WTC11 (cell line): Measurements from ENCODE around the gene ID2. TPM values are rescaled to one million over a fixed set of nuclear protein-coding genes. Genes with fewer than 3 reads are reported as not detected.

Source experiments
- ATAC-seq: fragments of 200-7000 bp; cut with Tn5 transposase; 2 replicates; pipeline ENCODE4 v1.10.0; 2021; ENCODE audit warnings: mild to moderate bottlenecking, moderate library complexity
- CTCF ChIA-PET: fragments of 300-600 bp; sonication (Branson Sonifier 250); formaldehyde crosslinking; loops from one replicate; lab custom pipeline; 2021; ENCODE audit warnings: antibody characterized with exemption; lab: Charles Lee
- POLR2A ChIA-PET: fragments of 350-600 bp; sonication (Branson Sonifier 250); formaldehyde crosslinking; loops from one replicate; lab custom pipeline; 2021; ENCODE audit warnings: antibody characterized with exemption; lab: Charles Lee
- DNase-seq: peaks from one replicate; pipeline ENCODE4 v3.0.0; 2021; ENCODE audit warnings: low spot score
- H3K27ac Mint-ChIP-seq: 2 replicates; pipeline ENCODE4 v1.8.0; 2021; ENCODE audit warnings: mixed read lengths
- H3K27me3 Mint-ChIP-seq: 2 replicates; pipeline ENCODE4 v1.8.0; 2021; ENCODE audit warnings: low read depth, mild to moderate bottlenecking, moderate library complexity, mixed read lengths
- H3K36me3 Mint-ChIP-seq: 2 replicates; pipeline ENCODE4 v1.8.0; 2021; ENCODE audit warnings: mixed read lengths
- H3K4me1 Mint-ChIP-seq: 2 replicates; pipeline ENCODE4 v1.8.0; 2022; ENCODE audit warnings: mixed read lengths
- H3K4me3 Mint-ChIP-seq: 2 replicates; pipeline ENCODE4 v1.8.0; 2021; ENCODE audit warnings: mild to moderate bottlenecking, moderate library complexity, mixed read lengths
- H3K9me3 Mint-ChIP-seq: 2 replicates; pipeline ENCODE4 v1.8.0; 2021; ENCODE audit warnings: mixed read lengths
- CBFB ChIP-seq: sonication (generic); formaldehyde crosslinking; IDR thresholded peaks from 2 replicates; pipeline ENCODE4 v1.8.1; 2022; ENCODE audit warnings: mild to moderate bottlenecking, low read depth, missing genetic modification reagents
- CREB1 ChIP-seq: sonication (generic); formaldehyde crosslinking; IDR thresholded peaks from 2 replicates; pipeline ENCODE4 v1.8.0; 2023; ENCODE audit warnings: mild to moderate bottlenecking, missing genetic modification reagents
- EMX1 ChIP-seq: fragments of 250-450 bp; sonication (Bioruptor Pico); IDR thresholded peaks from 2 replicates; pipeline ENCODE4 v1.8.0; 2021; ENCODE audit warnings: mild to moderate bottlenecking
- ETV6 ChIP-seq: sonication (generic); formaldehyde crosslinking; IDR thresholded peaks from 2 replicates; pipeline ENCODE4 v1.8.1; 2022; ENCODE audit warnings: mild to moderate bottlenecking, missing genetic modification reagents
- FOXK1 ChIP-seq: sonication (generic); formaldehyde crosslinking; IDR thresholded peaks from 2 replicates; pipeline ENCODE4 v1.8.0; 2022; ENCODE audit warnings: mild to moderate bottlenecking, moderate library complexity, missing genetic modification reagents
- GABPB1 ChIP-seq: sonication (generic); formaldehyde crosslinking; IDR thresholded peaks from 2 replicates; pipeline ENCODE4 v1.8.1; 2023; ENCODE audit warnings: mild to moderate bottlenecking, missing genetic modification reagents
- JAZF1 ChIP-seq: fragments of 250-450 bp; sonication (Bioruptor Pico); IDR thresholded peaks from 2 replicates; pipeline ENCODE4 v1.9.0; 2021; ENCODE audit warnings: moderate library complexity, mild to moderate bottlenecking, inconsistent platforms
- NR2C2 ChIP-seq: sonication (generic); formaldehyde crosslinking; IDR thresholded peaks from 2 replicates; pipeline ENCODE4 v1.8.0; 2022; ENCODE audit warnings: mild to moderate bottlenecking, missing genetic modification reagents
- SMAD3 ChIP-seq: sonication (generic); formaldehyde crosslinking; IDR thresholded peaks from 2 replicates; pipeline ENCODE4 v1.8.0; 2022; ENCODE audit warnings: missing genetic modification reagents, mild to moderate bottlenecking, borderline replicate concordance
- SOX15 ChIP-seq: fragments of 250-450 bp; sonication (Bioruptor Pico); IDR thresholded peaks from 2 replicates; pipeline ENCODE4 v1.9.0; 2021; ENCODE audit warnings: mild to moderate bottlenecking
- TCF7 ChIP-seq: sonication (generic); formaldehyde crosslinking; IDR thresholded peaks from 2 replicates; pipeline ENCODE4 v1.8.0; 2022; ENCODE audit warnings: mild to moderate bottlenecking, low read depth, missing genetic modification reagents, moderate library complexity
- ZBTB21 ChIP-seq: sonication (generic); formaldehyde crosslinking; IDR thresholded peaks from 2 replicates; pipeline ENCODE4 v1.8.1; 2023; ENCODE audit warnings: mild to moderate bottlenecking, missing genetic modification reagents, borderline replicate concordance
- ZNF138 ChIP-seq: sonication (generic); formaldehyde crosslinking; conservative IDR thresholded peaks from 2 replicates; pipeline ENCODE4 v1.8.1; 2022; ENCODE audit warnings: mild to moderate bottlenecking, moderate library complexity, missing genetic modification reagents
- ZNF219 ChIP-seq: sonication (generic); formaldehyde crosslinking; IDR thresholded peaks from 2 replicates; pipeline ENCODE4 v1.8.0; 2023; ENCODE audit warnings: missing genetic modification reagents, mild to moderate bottlenecking, borderline replicate concordance
- total RNA-seq: library from RNA; stranded (reverse); gene quantifications from 3 replicates; pipeline ENCODE4 v1.2.3, GENCODE V29; 2021
- TF ChIP-seq, protein P1 (sequence below): sonication (generic); formaldehyde crosslinking; IDR thresholded peaks from 2 replicates; pipeline ENCODE4 v1.8.0; 2022; ENCODE audit warnings: missing genetic modification reagents
- TF ChIP-seq, protein P2 (sequence below): fragments of 250-450 bp; sonication (Bioruptor Pico); IDR thresholded peaks from 2 replicates; pipeline ENCODE4 v1.9.0; 2021; ENCODE audit warnings: moderate library complexity, mild to moderate bottlenecking, inconsistent platforms, borderline replicate concordance
- TF ChIP-seq, protein P3 (sequence below): fragments of 200-600 bp; IDR thresholded peaks from 2 replicates; pipeline ENCODE4 v1.8.0; 2022; ENCODE audit warnings: antibody characterized with exemption
- TF ChIP-seq, protein P4 (sequence below): sonication (generic); formaldehyde crosslinking; IDR thresholded peaks from 2 replicates; pipeline ENCODE4 v1.8.0; 2022; ENCODE audit warnings: mild to moderate bottlenecking, missing genetic modification reagents
- TF ChIP-seq, protein P5 (sequence below): sonication (generic); formaldehyde crosslinking; IDR thresholded peaks from 2 replicates; pipeline ENCODE4 v1.8.1; 2022; ENCODE audit warnings: mild to moderate bottlenecking, missing genetic modification reagents, moderate library complexity, borderline replicate concordance

The ID2 gene
- total RNA-seq, 1 experiment from 2014 or later, result 38.6 TPM

DNA sequence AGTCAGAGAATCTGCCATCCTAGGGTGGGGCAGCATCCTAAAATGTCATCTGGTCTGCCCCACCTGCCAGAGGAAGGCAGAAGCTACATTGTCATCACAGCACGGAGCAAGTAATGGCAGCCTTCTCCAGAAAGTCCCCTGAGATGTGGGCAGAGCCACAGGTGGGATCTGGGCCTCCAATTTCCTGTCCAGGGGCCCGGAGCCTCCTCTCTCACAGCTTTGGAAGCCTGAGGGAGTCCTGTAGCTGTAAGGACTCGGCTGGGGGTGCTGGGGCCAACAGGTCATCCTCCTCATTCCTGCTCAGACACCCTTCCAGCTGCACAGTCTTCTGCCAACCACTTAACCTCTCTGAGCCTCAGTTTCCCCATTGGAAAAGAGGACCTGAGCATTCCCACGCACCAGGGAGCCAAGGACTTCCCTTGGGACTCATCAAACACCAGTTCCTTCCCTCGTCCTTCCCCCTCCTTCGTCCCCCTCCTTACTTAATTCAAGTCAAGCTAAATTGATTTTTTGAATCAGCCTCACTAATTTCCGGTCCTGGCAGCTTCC, 48.6 kb upstream of the ID2 start:
- Mint-ChIP-seq H3K36me3 (no peaks in the 10 kb centered on the region), H3K27me3 (peaks cover 8% of the 10 kb centered on the region), H3K27ac (no peak overlapping the region), H3K9me3 (no peaks in the 10 kb centered on the region), H3K4me3 (no peak overlapping the region), H3K4me1 (peaks cover 31% of the 10 kb centered on the region)
- CTCF ChIA-PET, result no interaction called here
- POLR2A ChIA-PET, result no interaction called here
- no peak for ATAC-seq
- TF ChIP-seq SOX15 (CRISPR knock-in tag), result no peak
- TF ChIP-seq JAZF1, result no peak
- no peak for TF ChIP-seq CBFB (CRISPR knock-in tag)
- no peak for TF ChIP-seq SMAD3 (CRISPR knock-in tag)
- TF ChIP-seq, protein P1, sequence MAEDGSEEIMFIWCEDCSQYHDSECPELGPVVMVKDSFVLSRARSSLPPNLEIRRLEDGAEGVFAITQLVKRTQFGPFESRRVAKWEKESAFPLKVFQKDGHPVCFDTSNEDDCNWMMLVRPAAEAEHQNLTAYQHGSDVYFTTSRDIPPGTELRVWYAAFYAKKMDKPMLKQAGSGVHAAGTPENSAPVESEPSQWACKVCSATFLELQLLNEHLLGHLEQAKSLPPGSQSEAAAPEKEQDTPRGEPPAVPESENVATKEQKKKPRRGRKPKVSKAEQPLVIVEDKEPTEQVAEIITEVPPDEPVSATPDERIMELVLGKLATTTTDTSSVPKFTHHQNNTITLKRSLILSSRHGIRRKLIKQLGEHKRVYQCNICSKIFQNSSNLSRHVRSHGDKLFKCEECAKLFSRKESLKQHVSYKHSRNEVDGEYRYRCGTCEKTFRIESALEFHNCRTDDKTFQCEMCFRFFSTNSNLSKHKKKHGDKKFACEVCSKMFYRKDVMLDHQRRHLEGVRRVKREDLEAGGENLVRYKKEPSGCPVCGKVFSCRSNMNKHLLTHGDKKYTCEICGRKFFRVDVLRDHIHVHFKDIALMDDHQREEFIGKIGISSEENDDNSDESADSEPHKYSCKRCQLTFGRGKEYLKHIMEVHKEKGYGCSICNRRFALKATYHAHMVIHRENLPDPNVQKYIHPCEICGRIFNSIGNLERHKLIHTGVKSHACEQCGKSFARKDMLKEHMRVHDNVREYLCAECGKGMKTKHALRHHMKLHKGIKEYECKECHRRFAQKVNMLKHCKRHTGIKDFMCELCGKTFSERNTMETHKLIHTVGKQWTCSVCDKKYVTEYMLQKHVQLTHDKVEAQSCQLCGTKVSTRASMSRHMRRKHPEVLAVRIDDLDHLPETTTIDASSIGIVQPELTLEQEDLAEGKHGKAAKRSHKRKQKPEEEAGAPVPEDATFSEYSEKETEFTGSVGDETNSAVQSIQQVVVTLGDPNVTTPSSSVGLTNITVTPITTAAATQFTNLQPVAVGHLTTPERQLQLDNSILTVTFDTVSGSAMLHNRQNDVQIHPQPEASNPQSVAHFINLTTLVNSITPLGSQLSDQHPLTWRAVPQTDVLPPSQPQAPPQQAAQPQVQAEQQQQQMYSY (CRISPR knock-in tag), result no peak
- TF ChIP-seq ZBTB21, result no peak
- TF ChIP-seq, protein P2, sequence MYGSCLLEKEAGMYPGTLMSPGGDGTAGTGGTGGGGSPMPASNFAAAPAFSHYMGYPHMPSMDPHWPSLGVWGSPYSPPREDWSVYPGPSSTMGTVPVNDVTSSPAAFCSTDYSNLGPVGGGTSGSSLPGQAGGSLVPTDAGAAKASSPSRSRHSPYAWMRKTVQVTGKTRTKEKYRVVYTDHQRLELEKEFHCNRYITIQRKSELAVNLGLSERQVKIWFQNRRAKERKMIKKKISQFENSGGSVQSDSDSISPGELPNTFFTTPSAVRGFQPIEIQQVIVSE, result no peak
- TF ChIP-seq ZNF219 (CRISPR knock-in tag), result no peak
- TF ChIP-seq, protein P3, sequence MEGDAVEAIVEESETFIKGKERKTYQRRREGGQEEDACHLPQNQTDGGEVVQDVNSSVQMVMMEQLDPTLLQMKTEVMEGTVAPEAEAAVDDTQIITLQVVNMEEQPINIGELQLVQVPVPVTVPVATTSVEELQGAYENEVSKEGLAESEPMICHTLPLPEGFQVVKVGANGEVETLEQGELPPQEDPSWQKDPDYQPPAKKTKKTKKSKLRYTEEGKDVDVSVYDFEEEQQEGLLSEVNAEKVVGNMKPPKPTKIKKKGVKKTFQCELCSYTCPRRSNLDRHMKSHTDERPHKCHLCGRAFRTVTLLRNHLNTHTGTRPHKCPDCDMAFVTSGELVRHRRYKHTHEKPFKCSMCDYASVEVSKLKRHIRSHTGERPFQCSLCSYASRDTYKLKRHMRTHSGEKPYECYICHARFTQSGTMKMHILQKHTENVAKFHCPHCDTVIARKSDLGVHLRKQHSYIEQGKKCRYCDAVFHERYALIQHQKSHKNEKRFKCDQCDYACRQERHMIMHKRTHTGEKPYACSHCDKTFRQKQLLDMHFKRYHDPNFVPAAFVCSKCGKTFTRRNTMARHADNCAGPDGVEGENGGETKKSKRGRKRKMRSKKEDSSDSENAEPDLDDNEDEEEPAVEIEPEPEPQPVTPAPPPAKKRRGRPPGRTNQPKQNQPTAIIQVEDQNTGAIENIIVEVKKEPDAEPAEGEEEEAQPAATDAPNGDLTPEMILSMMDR, result no peak
- TF ChIP-seq, protein P4, sequence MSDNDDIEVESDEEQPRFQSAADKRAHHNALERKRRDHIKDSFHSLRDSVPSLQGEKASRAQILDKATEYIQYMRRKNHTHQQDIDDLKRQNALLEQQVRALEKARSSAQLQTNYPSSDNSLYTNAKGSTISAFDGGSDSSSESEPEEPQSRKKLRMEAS (CRISPR knock-in tag), result no peak
- no peak for TF ChIP-seq GABPB1 (CRISPR knock-in tag)
- no peak for TF ChIP-seq NR2C2 (CRISPR knock-in tag)
- no peak for TF ChIP-seq EMX1 (CRISPR knock-in tag)
- TF ChIP-seq FOXK1 (CRISPR knock-in tag), result no peak
- TF ChIP-seq, protein P5, sequence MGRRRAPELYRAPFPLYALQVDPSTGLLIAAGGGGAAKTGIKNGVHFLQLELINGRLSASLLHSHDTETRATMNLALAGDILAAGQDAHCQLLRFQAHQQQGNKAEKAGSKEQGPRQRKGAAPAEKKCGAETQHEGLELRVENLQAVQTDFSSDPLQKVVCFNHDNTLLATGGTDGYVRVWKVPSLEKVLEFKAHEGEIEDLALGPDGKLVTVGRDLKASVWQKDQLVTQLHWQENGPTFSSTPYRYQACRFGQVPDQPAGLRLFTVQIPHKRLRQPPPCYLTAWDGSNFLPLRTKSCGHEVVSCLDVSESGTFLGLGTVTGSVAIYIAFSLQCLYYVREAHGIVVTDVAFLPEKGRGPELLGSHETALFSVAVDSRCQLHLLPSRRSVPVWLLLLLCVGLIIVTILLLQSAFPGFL (CRISPR knock-in tag), result no peak
- TF ChIP-seq ZNF138 (CRISPR knock-in tag), result no peak
- no peak for TF ChIP-seq CREB1
- TF ChIP-seq, all 79 proteins: peak for 0
- no peak for DNase-seq

DNA sequence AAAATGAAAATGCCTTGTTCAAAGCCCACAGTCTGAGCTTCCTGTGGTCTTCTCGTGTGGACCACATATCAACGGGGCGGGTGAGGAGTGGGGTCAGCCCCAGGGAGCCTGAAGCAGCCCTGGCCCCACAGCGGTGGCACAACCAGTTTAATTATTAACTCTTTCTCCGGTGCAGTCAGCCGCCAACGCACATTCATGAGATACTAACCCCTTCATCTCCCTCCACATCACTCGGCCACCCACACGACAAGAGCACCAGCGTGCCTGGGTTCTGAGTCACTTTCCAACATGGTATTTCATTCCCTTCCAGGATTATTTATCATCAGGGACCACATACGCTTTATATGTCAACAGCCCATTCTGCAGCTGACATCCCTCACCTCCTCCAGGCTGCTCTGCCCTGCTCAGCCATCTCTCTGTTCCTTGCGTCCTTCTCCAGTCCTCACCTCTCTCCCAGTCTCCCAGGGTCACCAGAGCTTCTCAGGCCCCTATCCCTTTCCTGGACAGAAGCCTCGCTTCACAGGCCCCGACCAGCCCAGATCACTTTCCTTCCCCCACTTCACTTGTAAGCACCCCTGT, 48.0 kb upstream of the ID2 start:
- Mint-ChIP-seq H3K27me3 (peaks cover 13% of the 10 kb centered on the region), H3K9me3 (no peaks in the 10 kb centered on the region), H3K27ac (no peak overlapping the region), H3K4me1 (peaks cover 33% of the 10 kb centered on the region), H3K4me3 (no peak overlapping the region), H3K36me3 (no peaks in the 10 kb centered on the region)
- ChIA-PET CTCF (no interaction called here), POLR2A (no interaction called here)
- no peak for ATAC-seq
- TF ChIP-seq ETV6 (CRISPR knock-in tag), result no peak
- peak; percentile 42; the same call in 1 of the 2 replicates for TF ChIP-seq GABPB1 (CRISPR knock-in tag)
- TF ChIP-seq, protein P2, result no peak
- no peak for TF ChIP-seq TCF7 (CRISPR knock-in tag)
- DNase-seq, result no peak
